ENCODE measurements around the gene POU6F1.

The POU6F1 gene

DNA sequence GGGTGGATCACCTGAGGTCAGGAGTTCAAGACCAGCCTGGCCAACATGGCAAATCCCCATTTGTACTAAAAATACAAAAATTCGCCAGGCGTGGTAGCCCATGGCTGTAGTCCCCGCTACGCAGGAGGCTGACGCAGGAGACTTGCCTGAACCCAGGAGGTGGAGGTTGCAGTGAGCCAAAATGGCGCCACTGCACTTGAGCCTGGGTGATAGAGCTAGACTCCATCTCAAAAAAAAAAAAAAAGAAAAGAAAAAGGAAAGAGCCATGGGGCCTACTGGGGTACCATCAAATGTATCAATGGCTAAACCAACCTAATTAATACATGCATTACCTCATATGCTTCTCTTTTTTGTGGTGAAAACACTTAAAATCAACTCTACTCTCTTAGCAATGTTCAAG is 55.6 kb downstream of the POU6F1 start:
- no peak for DNase-seq (ENCODE audit: low read depth, low spot score)

DNA sequence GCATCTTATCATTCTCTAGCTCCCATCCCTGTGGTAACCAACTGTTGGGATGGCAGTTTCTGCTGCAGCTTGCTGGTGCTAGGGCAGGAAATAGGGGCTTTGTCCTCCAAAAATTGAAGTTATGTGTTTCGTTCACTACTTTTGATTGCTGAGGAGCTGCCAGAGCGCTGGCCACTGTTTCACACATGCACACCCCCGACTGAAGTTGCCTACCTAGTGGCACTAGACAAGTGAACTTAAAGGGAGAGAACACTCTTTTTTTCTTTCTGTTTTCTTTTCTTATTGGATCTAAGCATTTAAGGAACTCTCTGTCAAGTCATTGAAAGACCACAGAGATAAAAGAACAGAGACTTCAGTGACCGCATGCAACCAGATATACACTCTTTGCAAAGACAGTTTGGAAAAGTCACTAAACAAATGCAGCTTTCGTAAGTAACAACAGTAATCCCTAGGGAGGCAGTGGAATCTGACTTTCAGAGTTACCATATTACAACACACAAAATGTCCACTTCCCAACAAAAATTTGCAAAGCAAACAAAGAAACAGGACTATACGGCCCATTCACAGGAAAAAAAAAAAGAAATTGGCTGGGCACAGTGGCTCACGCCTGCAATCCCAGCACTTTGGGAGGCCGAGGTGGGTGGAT is 56.9 kb downstream of the POU6F1 start:
- DNase-seq (ENCODE audit: low read depth, low spot score), result no peak

DNA sequence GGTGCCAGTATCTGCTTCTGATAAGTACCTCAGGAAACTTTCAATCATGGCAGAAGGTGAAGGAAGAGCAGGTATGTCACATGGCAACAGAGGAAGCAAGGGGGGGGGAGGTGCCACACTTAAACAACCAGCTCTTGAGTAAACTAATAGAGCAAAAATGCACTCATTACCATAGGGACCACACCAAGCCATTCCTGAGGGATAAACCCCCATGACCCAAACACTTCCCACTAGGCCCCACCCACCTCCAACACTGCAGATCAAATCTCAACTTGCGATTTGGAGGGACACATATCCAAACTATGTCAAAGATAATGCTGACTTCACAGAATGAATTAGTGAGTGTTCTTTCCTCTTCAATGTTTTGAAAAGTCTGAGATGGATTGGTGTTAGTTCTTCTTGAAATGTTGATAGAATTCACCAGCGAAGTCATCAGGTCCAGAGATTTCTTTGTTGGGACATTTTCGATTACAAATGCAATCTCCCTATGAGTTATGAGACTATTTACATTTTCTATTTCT is 61.6 kb downstream of the POU6F1 start:
- no peak for DNase-seq (ENCODE audit: low read depth, low spot score)

DNA sequence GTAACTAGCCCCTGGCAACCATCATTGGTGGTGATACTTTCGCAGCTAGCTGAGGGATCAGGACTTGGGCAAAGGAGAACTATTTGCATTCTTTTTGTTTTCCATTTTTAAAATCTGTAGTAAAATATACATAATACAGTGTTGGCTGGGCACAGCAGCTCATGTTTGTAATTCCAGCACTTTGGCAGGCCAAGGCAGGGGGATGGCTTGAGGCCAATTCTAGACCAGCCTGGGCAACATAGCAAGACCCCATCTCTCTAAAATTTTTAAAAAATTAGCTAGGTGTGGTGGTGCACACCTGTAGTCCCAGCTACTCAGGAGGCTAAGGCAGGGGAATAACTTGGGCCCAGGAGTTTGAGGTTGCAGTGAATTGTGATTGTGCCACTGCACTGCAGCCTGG is 64.9 kb downstream of the POU6F1 start:
- DNase-seq (ENCODE audit: low read depth, low spot score), result no peak

DNA sequence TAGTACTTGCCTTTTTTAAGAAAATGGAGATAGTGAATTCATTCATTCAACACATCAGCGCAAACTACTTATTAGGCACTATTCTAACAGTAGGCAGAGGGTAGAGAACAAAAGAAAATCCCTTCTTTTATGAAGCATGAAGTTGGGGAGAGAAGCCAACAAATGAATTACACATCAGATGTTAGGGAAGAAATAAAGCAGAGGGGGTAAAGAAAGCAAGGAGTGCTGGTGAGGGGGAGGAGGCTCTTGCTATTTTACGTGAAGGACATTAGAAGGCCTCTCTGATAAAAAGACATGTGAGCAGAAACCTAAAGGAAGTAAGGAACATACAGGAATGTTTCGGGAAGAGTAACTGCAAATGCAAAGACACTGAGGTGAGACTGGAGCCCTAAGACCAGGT is 67.1 kb downstream of the POU6F1 start:
- no peak for DNase-seq (ENCODE audit: low read depth, low spot score)

DNA sequence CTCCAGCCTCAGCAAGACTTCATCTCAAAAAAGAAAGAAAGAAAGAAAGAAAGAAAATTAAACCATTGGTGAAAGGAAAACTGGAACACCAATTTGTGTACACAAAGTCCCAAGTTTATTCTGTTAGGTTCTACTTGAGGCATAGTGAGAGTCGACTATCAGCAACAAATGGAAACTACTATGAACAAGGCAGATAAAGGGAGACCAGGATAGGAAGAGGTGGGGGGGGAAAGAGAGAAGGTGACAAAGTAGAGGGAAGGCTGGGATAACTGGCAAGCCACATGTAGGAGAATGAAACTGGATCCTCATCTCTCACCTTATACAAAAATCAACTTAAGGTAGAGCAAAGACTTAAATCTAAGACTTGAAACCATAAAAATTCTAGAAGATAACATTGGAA is 70.6 kb downstream of the POU6F1 start:
- no peak for DNase-seq (ENCODE audit: low read depth, low spot score)

DNA sequence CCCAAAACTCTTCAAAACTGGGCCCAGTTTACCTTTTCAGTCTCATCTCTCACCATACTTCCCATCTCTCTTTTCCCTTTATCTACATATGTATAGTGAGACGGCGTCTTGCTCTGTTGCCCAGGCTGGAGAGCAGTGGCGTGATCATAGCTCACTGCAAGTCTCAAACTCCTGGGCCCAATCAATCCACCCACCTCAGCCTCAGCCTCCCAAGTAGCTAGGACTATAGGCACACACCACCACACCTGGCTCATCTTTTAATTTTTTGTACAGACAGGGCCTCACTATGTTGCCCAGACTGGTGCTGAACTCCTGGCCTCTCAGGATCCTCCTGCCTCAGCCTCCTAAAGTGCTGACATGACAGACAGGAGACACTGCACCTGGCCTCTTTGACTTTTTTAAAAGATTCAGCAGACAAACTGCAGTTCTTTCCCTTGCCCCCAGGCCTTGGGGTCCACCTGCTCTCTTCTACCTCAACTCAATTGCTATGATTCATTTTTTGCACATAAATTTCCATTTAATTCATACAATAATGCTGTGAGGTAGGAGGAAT is 78.5 kb downstream of the POU6F1 start:
- DNase-seq (ENCODE audit: low read depth, low spot score), result no peak
